Effector memory CD8-positive, alpha-beta T cell (primary cell): ENCODE measurements around the gene TBC1D24.

Experiments
- ATAC-seq: fragments of 150-1000 bp; cut with Tn5 transposase; replicated peaks from 2 replicates; pipeline ENCODE4 v1.10.0; 2021; ENCODE audit warnings: mild to moderate bottlenecking, moderate library complexity
- DNase-seq, 3 experiments: peaks; one replicate each; pipeline ENCODE4 v3.0.0; 2021
- H3K27ac Mint-ChIP-seq, 2 donors: one replicate each; pipeline ENCODE4 v1.8.0; 2022; ENCODE audit warnings: mild to moderate bottlenecking in 2 of 2, mixed read lengths in 2 of 2, moderate library complexity in 2 of 2
- H3K27me3 Mint-ChIP-seq, 2 donors: one replicate each; pipeline ENCODE4 v1.8.0; 2022; ENCODE audit warnings: mixed read lengths in 2 of 2
- H3K36me3 Mint-ChIP-seq: one replicate; pipeline ENCODE4 v1.8.0; 2022; ENCODE audit warnings: mild to moderate bottlenecking, moderate library complexity, mixed read lengths; ENCODE audit not compliant: insufficient read depth
- H3K4me1 Mint-ChIP-seq, 2 donors: one replicate each; pipeline ENCODE4 v1.8.0; 2022; ENCODE audit warnings: low read depth in 2 of 2, mixed read lengths in 2 of 2
- H3K4me3 Mint-ChIP-seq, 2 donors: one replicate each; pipeline ENCODE4 v1.8.0; 2022; ENCODE audit warnings: mild to moderate bottlenecking in 2 of 2, mixed read lengths in 2 of 2, moderate library complexity in 2 of 2
- H3K9me3 Mint-ChIP-seq, 2 donors: one replicate each; pipeline ENCODE4 v1.8.0; 2022; ENCODE audit warnings: mixed read lengths in 2 of 2

TBC1D24 gene

DNA sequence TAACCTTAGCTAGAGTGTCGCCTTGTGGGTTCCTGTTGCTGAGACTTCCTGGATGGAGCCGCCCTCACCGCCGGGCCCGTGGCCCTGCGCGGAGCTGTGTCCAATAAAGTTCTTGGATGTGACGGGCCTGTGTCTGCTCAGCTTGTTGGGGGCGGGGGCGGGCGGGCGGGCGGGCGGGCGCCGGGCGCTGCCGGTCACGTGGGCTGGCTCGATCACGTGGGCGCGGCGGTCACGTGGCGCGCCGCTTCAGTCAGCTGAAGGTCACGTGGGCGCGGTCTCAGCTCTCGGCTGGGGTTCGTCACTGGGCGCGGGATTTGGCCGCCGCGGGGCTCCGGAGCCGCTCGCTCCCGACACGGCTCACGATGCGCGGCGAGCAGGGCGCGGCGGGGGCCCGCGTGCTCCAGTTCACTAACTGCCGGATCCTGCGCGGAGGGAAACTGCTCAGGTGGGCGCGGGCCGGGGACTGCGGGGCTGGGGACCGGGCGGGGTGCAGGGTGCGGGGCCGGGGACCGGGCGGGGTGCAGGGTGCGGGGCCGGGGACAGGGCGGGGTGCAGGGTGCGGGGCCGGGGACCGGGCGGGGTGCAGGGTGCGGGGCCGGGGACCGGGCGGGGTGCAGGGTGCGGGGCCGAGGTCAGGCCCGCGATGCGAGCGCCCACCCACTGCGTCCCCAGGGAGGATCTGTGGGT, 45.3 kb downstream of the TBC1D24 start, which contains the start of gene AMDHD2:
Gene AMDHD2, plus strand, starts transcription at position 275 of the 687 bp plus-strand sequence. Its CDS starts 88 bp downstream, at position 363.
- Mint-ChIP-seq H3K4me3 (peak within 1 kb of the TSS; percentile 84 to 86), H3K4me1 (peaks cover 48 to 54% of the 10 kb centered on the region in 2 donors), H3K9me3 (no peaks in the 10 kb centered on the region), H3K27ac (peak within 1 kb of the TSS; percentile 95 to 96), H3K36me3 (peaks cover 80% of the 10 kb centered on the region), H3K27me3 (no peaks in the 10 kb centered on the region)
- ATAC-seq (peak; percentile 66), DNase-seq (peak; percentile 85 to 91 (median 89))

GRCh38 chr16:2520784-2521531, 46.0 kb downstream of the TBC1D24 start:
- Mint-ChIP-seq H3K27ac (peak overlapping the region; percentile 95 to 96), H3K4me1 (peaks cover 44 to 47% of the 10 kb centered on the region in 2 donors), H3K36me3 (peaks cover 73% of the 10 kb centered on the region), H3K27me3 (no peaks in the 10 kb centered on the region), H3K4me3 (peak overlapping the region; percentile 84 to 86), H3K9me3 (no peaks in the 10 kb centered on the region)
- peak; percentile 71 to 79 (median 78) for DNase-seq
- ATAC-seq: peak; percentile 78

DNA sequence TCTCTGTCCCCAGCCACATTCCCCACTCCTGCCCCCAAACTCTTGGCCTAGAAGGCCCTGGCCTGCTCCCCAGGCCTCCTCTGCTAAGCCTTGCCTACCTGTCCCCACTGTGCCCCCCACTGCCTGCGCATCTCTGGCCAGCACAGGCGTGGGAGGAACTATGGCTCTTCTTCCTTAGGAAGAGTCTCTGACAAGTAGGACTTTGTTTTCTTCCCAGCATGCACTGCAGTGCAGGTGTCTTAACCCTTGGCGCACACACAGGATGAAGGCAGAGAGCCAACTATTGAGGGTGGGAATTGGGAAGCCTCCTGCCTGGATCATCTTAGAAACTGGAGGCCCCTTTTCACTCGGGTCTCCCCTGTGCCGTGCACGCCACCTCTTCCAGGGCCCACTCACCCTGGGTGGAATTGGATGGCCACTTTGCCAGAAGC, 48.9 kb downstream of the TBC1D24 start:
- ATAC-seq (no peak), DNase-seq (no peak)
- no peaks in the 10 kb centered on the region for H3K27me3 Mint-ChIP-seq
- no peak overlapping the region for H3K4me3 Mint-ChIP-seq
- no peaks in the 10 kb centered on the region for H3K9me3 Mint-ChIP-seq
- peak overlapping the region; percentile 36 to 58 for H3K27ac Mint-ChIP-seq
- H3K36me3 Mint-ChIP-seq: peaks cover 73% of the 10 kb centered on the region
- peaks cover 27 to 28% of the 10 kb centered on the region in 2 donors for H3K4me1 Mint-ChIP-seq

DNA sequence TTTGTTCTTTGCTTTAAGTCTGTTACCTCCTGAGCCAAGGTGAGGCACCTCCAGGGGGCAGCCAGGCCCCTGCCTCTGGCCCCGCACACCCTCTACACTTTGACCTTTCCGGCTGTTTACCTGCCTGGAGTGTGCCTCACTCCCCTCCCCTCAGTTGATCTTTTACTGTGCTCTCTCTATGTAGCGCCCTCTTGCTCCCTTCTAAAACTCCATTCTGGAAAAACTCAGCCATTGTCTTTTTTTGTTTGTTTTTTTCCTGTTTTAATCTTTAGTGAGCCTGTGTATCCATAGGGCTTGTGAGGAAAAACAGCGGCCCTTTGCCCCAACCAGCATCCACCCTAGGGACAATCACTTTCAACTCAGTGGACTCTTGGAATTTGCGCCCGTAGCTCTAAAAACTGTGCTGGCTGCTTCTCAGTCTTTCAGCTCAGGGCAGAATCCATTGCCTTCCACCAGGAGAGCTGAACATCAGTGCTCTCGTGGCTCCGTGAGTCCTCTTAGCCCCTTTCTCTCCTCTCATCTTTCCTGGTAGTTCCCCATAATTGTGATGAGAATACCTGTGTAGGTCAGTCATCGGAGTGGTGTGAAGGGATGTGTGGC, 49.5 kb downstream of the TBC1D24 start:
- Mint-ChIP-seq H3K27ac (peak overlapping the region; percentile 36 to 38), H3K4me1 (peaks cover 22 to 24% of the 10 kb centered on the region in 2 donors), H3K9me3 (no peaks in the 10 kb centered on the region), H3K4me3 (peak overlapping the region in 1 of 2 donors; percentile 1), H3K27me3 (no peaks in the 10 kb centered on the region), H3K36me3 (peaks cover 72% of the 10 kb centered on the region)
- no peak for DNase-seq
- ATAC-seq: no peak

- H3K27ac Mint-ChIP-seq: peak overlapping the region in 1 of 2 donors; percentile 53
- peaks cover 15 to 20% of the 10 kb centered on the region in 2 donors for H3K4me1 Mint-ChIP-seq
- H3K9me3 Mint-ChIP-seq: no peaks in the 10 kb centered on the region
- H3K36me3 Mint-ChIP-seq: peaks cover 71% of the 10 kb centered on the region
- DNase-seq (no peak), ATAC-seq (no peak)
- H3K27me3 Mint-ChIP-seq: no peaks in the 10 kb centered on the region
- no peak overlapping the region for H3K4me3 Mint-ChIP-seq
Observed at GRCh38 chr16:2526135-2526534, 51.2 kb downstream of the TBC1D24 start.

DNA sequence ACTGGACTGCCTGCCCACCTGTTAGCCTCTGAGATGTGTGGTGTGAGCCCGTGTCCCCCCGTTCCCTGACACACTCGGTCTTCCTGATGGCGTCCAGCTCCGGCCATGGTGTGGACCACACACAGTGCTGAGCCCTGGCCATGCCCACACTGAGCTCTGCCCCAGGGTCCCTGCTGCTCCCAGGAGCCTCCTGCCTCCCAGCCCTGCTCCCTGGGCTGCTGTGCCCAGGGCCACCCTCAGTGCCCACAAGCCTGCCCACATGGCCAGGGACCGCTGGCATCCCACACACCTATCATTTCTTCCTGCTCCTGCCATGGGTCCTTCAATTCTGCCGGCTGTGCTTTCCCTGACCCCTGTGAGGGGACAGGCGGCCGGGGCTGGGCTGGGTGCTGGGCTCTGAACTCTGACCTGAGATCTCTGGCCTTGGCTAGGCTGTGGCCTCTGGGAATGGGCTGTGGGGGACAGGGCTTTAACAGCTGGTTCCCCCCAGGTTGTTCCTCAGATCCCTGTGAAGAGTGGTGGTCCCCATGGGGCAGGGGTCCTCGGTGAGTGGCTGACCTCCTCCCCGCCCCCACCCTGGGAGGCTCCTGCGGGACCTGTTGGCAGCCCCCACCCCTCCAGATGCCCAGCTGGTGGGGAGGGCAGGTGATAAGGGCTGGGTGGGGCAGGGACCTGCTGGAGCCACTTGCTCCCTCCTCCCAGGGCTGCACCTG, 52.3 kb downstream of the TBC1D24 start:
- Mint-ChIP-seq H3K4me1 (peaks cover 21 to 23% of the 10 kb centered on the region in 2 donors), H3K36me3 (peaks cover 73% of the 10 kb centered on the region), H3K9me3 (no peaks in the 10 kb centered on the region), H3K4me3 (no peak overlapping the region), H3K27me3 (no peaks in the 10 kb centered on the region), H3K27ac (no peak overlapping the region)
- no peak for DNase-seq
- ATAC-seq: no peak

- Mint-ChIP-seq H3K36me3 (peaks cover 77% of the 10 kb centered on the region), H3K4me3 (no peak overlapping the region), H3K27me3 (no peaks in the 10 kb centered on the region), H3K9me3 (no peaks in the 10 kb centered on the region), H3K4me1 (peaks cover 26 to 28% of the 10 kb centered on the region in 2 donors), H3K27ac (no peak overlapping the region)
- DNase-seq (no peak), ATAC-seq (no peak)
Observed at GRCh38 chr16:2527784-2528100, 52.8 kb downstream of the TBC1D24 start.

DNA sequence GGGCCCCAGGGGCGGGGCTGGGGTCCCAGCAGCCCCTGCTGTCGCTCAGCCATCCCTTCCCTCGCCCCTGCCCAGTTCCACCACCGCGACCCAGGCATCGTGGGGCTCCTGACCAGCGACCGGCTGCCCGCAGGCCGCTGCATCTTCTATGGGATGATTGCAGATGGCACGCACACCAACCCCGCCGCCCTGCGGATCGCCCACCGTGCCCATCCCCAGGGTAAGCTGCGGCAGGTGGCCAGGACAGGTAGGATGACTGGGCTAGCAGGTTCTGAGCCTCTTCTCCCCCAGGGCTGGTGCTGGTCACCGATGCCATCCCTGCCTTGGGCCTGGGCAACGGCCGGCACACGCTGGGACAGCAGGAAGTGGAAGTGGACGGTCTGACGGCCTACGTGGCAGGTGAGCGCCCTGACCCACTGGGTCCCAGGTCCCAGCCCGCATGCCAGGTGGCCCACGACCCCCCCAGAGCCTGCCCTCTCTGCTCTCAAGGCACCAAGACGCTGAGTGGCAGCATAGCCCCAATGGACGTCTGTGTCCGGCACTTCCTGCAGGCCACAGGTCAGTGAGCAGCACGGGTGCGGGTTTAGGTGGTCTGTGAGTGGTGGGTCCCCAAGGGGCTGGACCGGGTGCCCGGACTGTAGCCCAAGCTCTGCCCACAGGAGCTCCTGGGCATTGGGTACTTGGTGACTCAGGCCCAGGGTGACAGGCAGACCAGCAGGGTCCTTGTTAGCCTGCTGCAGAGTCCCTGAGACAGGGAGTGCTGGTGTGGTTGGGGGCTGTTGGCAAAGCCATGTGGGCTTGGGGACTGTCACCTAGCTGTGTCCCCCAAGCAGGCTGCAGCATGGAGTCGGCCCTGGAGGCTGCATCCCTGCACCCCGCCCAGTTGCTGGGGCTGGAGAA, 53.5 kb downstream of the TBC1D24 start:
- H3K27ac Mint-ChIP-seq: no peak overlapping the region

GRCh38 chr16:2529061-2529931, 54.4 kb downstream of the TBC1D24 start:
- no peaks in the 10 kb centered on the region for H3K27me3 Mint-ChIP-seq
- no peaks in the 10 kb centered on the region for H3K9me3 Mint-ChIP-seq
- peaks cover 79% of the 10 kb centered on the region for H3K36me3 Mint-ChIP-seq
- peak overlapping the region in 1 of 2 donors; percentile 23 for H3K4me3 Mint-ChIP-seq
- H3K4me1 Mint-ChIP-seq: peaks cover 25 to 27% of the 10 kb centered on the region in 2 donors
- H3K27ac Mint-ChIP-seq: peak overlapping the region; percentile 56 to 98
- DNase-seq (no peak), ATAC-seq (no peak)

More for the DNA sequence above, 53.5 kb downstream of the TBC1D24 start:
- Mint-ChIP-seq H3K27me3 (no peaks in the 10 kb centered on the region), H3K36me3 (peaks cover 77% of the 10 kb centered on the region), H3K4me3 (no peak overlapping the region), H3K9me3 (no peaks in the 10 kb centered on the region), H3K4me1 (peaks cover 28 to 31% of the 10 kb centered on the region in 2 donors)
- ATAC-seq: no peak
- no peak for DNase-seq

DNA sequence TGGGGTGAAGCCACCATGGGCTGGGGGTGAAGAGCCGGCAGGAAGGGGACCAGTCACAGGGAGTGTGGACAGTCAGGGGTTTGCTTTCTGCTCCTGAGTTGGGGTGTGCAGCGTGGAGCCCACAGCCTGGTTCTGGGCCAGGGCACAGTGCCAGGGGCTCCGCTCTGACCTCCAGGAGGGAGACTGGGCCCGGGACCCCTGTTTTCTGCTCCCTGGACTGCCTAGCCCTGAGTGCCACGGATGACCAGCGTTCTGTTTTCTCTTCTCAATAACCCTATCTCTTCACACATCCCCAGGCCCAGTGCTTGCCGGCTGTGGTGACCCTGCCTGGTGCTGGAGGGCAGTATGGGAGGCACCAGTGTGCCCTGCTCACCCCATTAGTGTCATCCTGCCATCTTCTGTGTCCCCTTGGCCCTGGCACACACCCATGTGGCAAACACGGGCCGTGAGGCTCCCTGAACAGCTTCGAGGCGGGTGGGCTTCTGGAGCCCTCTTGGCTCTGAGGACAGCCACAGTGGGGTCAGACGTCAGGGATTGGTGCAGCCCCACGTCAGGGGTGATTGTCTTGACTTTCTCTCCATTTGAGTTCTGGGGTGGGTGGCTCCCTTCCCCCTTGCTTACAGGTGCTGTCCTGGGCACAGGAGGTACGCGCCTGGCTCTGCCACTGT, 55.2 kb downstream of the TBC1D24 start:
- peaks cover 24 to 27% of the 10 kb centered on the region in 2 donors for H3K4me1 Mint-ChIP-seq
- H3K27ac Mint-ChIP-seq: peak overlapping the region; percentile 98 to 99
- DNase-seq: no peak
- no peaks in the 10 kb centered on the region for H3K9me3 Mint-ChIP-seq
- peak overlapping the region; percentile 33 to 96 for H3K4me3 Mint-ChIP-seq
- peaks cover 76% of the 10 kb centered on the region for H3K36me3 Mint-ChIP-seq
- no peak for ATAC-seq
- H3K27me3 Mint-ChIP-seq: no peaks in the 10 kb centered on the region

- Mint-ChIP-seq H3K27me3 (no peaks in the 10 kb centered on the region), H3K36me3 (peaks cover 80% of the 10 kb centered on the region), H3K4me3 (peak overlapping the region; percentile 96 to 98), H3K9me3 (no peaks in the 10 kb centered on the region), H3K4me1 (peaks cover 24 to 26% of the 10 kb centered on the region in 2 donors), H3K27ac (peak overlapping the region; percentile 98 to 99)
- ATAC-seq (no peak), DNase-seq (no peak)
Observed at GRCh38 chr16:2530629-2531318, 55.8 kb downstream of the TBC1D24 start.
